B cell (primary cell): ENCODE measurements around the gene ST8SIA1.

Source experiments
- CTCF ChIP-seq: fragments of 200-600 bp; IDR thresholded peaks from one replicate; pipeline ENCODE4 v1.8.0; 2022; ENCODE audit warnings: antibody characterized with exemption, mild to moderate bottlenecking
- EZH2 ChIP-seq: IDR thresholded peaks from 2 replicates; pipeline ENCODE4 v1.6.1; 2012; ENCODE audit warnings: borderline replicate concordance, low read depth, mild to moderate bottlenecking, moderate library complexity, low read length; ENCODE audit not compliant: insufficient read depth, poor library complexity, severe bottlenecking

GRCh38 chr12:22313286-22313962 is 21.1 kb downstream of the ST8SIA1 start:
- TF ChIP-seq EZH2: no peak
- no peak for TF ChIP-seq CTCF
